Psoas muscle (tissue), 8 donors: ENCODE data around the gene FNTB. TPM values are rescaled to one million over a fixed set of nuclear protein-coding genes. Genes with fewer than 3 reads are reported as not detected.
A peak's percentile ranks its signal among the peaks of the same experiment; 100 is the strongest.

Source experiments
- ATAC-seq, 4 donors: fragments of 200-7000 bp; cut with Tn5 transposase; one replicate each; pipeline ENCODE4 v1.9.1; 2020; ENCODE audit warnings: moderate library complexity in 3 of 4, mild to moderate bottlenecking in 2 of 4
- DNase-seq, 2 donors: peaks; one replicate each; pipeline ENCODE4 v3.0.0-alpha.2; 2020
- H3K27ac ChIP-seq: fragments of 200-600 bp; one replicate; pipeline ENCODE4 v1.8.0; 2022
- H3K27me3 ChIP-seq, 3 donors: fragments of 200-600 bp in 1 of 3; one replicate each; pipeline versions ENCODE4 v1.6.1 to v1.8.0; 2013 to 2022; ENCODE audit warnings: low read length in 2 of 3, mild to moderate bottlenecking in 2 of 3, moderate library complexity in 1 of 3; ENCODE audit not compliant: insufficient read depth in 3 of 3
- H3K36me3 ChIP-seq, 2 donors: fragments of 200-600 bp in 1 of 2; one replicate each; pipeline versions ENCODE4 v1.6.1 to v1.8.0; 2013 to 2022; ENCODE audit warnings: low read depth in 1 of 2, mild to moderate bottlenecking in 1 of 2, moderate library complexity in 1 of 2; ENCODE audit not compliant: insufficient read depth in 1 of 2
- H3K4me1 ChIP-seq: fragments of 200-600 bp; one replicate; pipeline ENCODE4 v1.8.0; 2022
- H3K4me3 ChIP-seq: fragments of 200-600 bp; one replicate; pipeline ENCODE4 v1.8.0; 2022; ENCODE audit warnings: mild to moderate bottlenecking
- H3K9me3 ChIP-seq: fragments of 200-600 bp; one replicate; pipeline ENCODE4 v1.8.0; 2022
- CTCF ChIP-seq: fragments of 200-600 bp; IDR thresholded peaks from one replicate; pipeline ENCODE4 v1.8.0; 2022; ENCODE audit warnings: antibody characterized with exemption
- WGBS, 3 donors: extraction: QIAGEN DNeasy Blood & Tissue Kit; methylation state at CpG; one replicate each; pipeline versions ENCODE4 v1.1.6 to v1.1.7; 2013; 5-methylcytosine and 5-hydroxymethylcytosine counted together
- intact Hi-C, 2 donors: fragments of 100-400 bp; cut with DNase I; formaldehyde crosslinking; loops; one replicate each; pipeline versions ENCODE4 v1.11.0 to v1.14.2; 2022
- polyA plus RNA-seq, 3 donors: library from polyadenylated mRNA; stranded (reverse); fragments of 200-250 nt; gene quantifications; one replicate each; pipeline ENCODE4 v1.2.3, GENCODE V29; 2013
- total RNA-seq, 4 donors: library from RNA; stranded (reverse); fragmentation: NEBNext Ultra II Directional in 2 of 4; extraction: Animal tissue kit (Norgen Biotek cat#: 25700) in 2 of 4; gene quantifications; one replicate each; pipeline versions ENCODE4 v1.2.1 to v1.2.4, GENCODE V29; 2021 to 2023
- donor health status: healthy with polysubstance abuse.
- donor health status: DM: no; HTN: no; CAD: no; lungs with moderate emphysema.
- donor health status: Bipolar disorder and iron deficiency.
- donor health status: healthy.
- donor health status: DM: yes; HTN: yes; CAD: no.
- donor health status: DM: no; HTN: no; CAD: no.
- donor health status: DM: no; HTN: no; CAD: no.
- donor health status: DM: yes; HTN: yes; CAD: no.

FNTB gene
- total and polyA plus RNA-seq, 7 donors = 10.2 to 28.8 (median 19.4) TPM

GRCh38 chr14:65011538-65011937 lies 24.8 kb downstream of the FNTB start:
- ATAC-seq (peak; percentile 39 to 69 (median 56)), DNase-seq (no peak)
- no peak for TF ChIP-seq CTCF
- Histone ChIP-seq H3K9me3 (no peaks in the 10 kb centered on the region), H3K36me3 (peaks cover 0 to 43% of the 10 kb centered on the region in 2 donors), H3K27ac (peak overlapping the region; percentile 71), H3K4me1 (peaks cover 19% of the 10 kb centered on the region), H3K4me3 (no peak overlapping the region), H3K27me3 (no peaks in the 10 kb centered on the region)
- intact Hi-C loops = no loop called here
- whole genome bisulfite sequencing, 3 donors = 30 to 44% (median 31%) methylated on average over 10 of the region's 10 CpGs

DNA sequence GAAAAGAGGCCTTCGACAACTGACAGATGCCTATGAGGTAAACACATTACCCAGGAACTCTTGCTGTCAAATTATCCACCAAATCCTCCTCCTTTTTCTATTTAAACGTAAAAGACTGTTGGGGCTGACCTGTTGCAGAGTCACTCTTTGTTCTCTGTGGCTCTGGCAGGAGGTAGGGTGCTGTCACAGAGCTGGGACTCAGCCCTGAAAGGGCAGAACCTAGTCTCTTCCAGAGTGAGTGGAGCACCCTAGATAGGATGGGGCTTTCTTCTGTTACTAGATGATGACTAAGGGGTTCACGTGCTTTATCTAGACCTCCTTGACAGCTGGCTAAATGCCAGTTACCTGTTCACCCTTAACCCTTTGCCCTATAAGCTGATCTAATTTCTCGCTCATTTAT lies 25.7 kb downstream of the FNTB start:
- 79 to 96% (median 84%) methylated on average over 4 of the region's 4 CpGs for WGBS, 3 donors
- no peaks in the 10 kb centered on the region for H3K27me3 ChIP-seq
- no peak for TF ChIP-seq CTCF
- H3K36me3 ChIP-seq = peaks cover 0 to 51% of the 10 kb centered on the region in 2 donors
- H3K4me1 ChIP-seq = peaks cover 15% of the 10 kb centered on the region
- H3K9me3 ChIP-seq = no peaks in the 10 kb centered on the region
- ATAC-seq (peak in 3 of 4 donors; percentile 26 to 40 (median 38)), DNase-seq (no peak)
- H3K4me3 ChIP-seq = no peak overlapping the region
- H3K27ac ChIP-seq = peak overlapping the region; percentile 71
- intact Hi-C loops = no loop called here

DNA sequence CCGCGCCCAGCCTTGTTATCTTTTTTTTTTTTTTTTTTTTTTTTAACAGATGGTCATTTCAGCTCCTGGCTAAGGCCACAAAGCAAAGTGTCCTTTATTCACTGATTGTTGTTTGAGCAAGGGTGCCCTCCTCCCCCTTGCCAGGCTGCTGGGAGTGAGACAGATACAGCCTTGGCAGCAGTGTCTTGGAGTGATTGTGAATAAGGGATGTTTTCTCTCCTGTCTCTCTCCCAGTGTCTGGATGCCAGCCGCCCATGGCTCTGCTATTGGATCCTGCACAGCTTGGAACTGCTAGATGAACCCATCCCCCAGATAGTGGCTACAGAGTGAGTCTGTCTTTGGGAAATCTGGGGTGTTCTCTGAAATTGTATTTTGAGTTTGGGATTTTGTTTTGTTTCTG lies 28.7 kb downstream of the FNTB start:
- Histone ChIP-seq H3K36me3 (peaks cover 0 to 59% of the 10 kb centered on the region in 2 donors), H3K27ac (no peak overlapping the region), H3K4me1 (peaks cover 25% of the 10 kb centered on the region), H3K9me3 (no peaks in the 10 kb centered on the region), H3K27me3 (no peaks in the 10 kb centered on the region), H3K4me3 (no peak overlapping the region)
- DNase-seq = no peak
- no peak for TF ChIP-seq CTCF
- WGBS, 3 donors = 70 to 80% (median 76%) methylated on average over 3 of the region's 3 CpGs
- no peak for ATAC-seq
- intact Hi-C loops = no loop called here

DNA sequence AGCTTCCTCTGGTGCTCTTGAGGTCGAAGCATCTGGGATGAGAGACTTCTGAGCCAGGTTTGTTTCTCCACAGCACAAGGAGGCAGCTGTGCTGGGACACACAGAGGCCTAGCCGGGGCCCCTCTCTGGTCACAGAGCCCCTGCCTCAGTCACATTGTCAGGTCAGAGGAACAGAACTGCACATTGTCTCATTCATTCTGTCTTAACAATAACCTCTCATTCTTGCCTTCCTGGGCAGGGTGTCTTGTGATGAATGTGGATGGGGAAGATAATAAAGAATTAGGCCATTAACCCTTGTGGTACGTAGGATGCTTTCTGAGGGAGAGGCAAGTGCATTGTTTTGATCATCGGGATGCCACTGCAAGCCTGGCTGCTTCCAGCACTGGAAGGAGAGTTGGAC lies 29.8 kb downstream of the FNTB start:
- Histone ChIP-seq H3K4me3 (no peak overlapping the region), H3K9me3 (no peaks in the 10 kb centered on the region), H3K4me1 (peaks cover 19% of the 10 kb centered on the region), H3K27me3 (no peaks in the 10 kb centered on the region), H3K36me3 (peaks cover 0 to 59% of the 10 kb centered on the region in 2 donors), H3K27ac (no peak overlapping the region)
- intact Hi-C loops = no loop called here
- ATAC-seq (no peak), DNase-seq (no peak)
- WGBS, 3 donors = 79 to 91% (median 86%) methylated on average over 4 of the region's 4 CpGs
- no peak for TF ChIP-seq CTCF

DNA sequence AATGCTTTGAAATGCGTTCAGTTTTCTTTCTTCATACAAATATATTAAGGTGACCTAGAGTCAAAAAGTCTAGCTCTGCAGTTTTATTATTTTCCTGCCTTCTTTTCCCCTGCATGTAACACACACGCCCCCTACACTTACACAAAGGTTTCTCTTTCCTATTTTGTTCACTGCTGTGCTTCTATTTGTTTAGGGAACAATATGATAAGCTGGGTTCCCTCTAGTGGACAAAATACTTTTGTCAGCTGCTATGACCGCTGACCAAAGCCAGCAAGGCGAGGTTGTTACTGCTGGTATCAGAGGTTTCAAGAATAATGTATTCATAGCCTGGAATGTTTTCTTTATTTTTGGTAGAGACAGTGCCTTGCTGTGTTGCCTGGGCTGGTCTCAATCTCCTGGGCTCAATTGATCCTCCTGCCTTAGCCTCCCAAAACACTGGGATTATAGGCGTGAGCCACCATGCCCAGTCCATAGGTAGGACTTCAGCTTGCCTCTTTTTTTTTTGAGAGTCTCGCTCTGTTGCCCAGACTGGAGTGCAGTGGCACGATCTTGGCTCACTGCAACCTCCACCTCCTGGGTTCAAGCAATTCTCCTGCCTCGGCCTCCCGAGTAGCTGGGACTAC lies 33.4 kb downstream of the FNTB start:
- WGBS, 3 donors = 60 to 71% (median 68%) methylated on average over 9 of the region's 9 CpGs
- intact Hi-C loops = loop anchor here (2.0 to 5.0 kb wide), 2 partner anchors 33 kb away; partner anchors contain the start of gene FNTB (in 2 of the 2)
- no peak overlapping the region for H3K4me3 ChIP-seq

More for the DNA sequence above, 33.4 kb downstream of the FNTB start:
- DNase-seq (no peak), ATAC-seq (peak; percentile 73 to 79 (median 76))
- Histone ChIP-seq H3K4me1 (peaks cover 26% of the 10 kb centered on the region), H3K36me3 (peaks cover 0 to 31% of the 10 kb centered on the region in 2 donors), H3K27ac (no peak overlapping the region), H3K9me3 (no peaks in the 10 kb centered on the region), H3K27me3 (no peaks in the 10 kb centered on the region)
- peak; percentile 73 for TF ChIP-seq CTCF
